A549 (cell line): Measurements from ENCODE around the gene HIVEP3. TPM values are rescaled to one million over a fixed set of nuclear protein-coding genes. Genes with fewer than 3 reads are reported as not detected.

Experiments
- ATAC-seq, 2 experiments: fragments of 200-7000 bp in 1 of 2; fragments of >200 bp in 1 of 2; cut with Nextera tagmentation in 1 of 2; cut with Tn5 transposase in 1 of 2; 3 replicates each; pipeline versions ENCODE4 v1.8.0 to v1.9.1; 2018 to 2020; ENCODE audit warnings: mild to moderate bottlenecking in 1 of 2, moderate library complexity in 1 of 2
- CTCF ChIA-PET: fragments of 300-600 bp; sonication (Branson Sonifier 250); formaldehyde crosslinking; extraction: SDS; loops from one replicate; lab custom pipeline; 2021; ENCODE audit warnings: antibody characterized with exemption, inconsistent platforms; lab: Yijun Ruan, JAX
- POLR2A ChIA-PET: fragments of 350-600 bp; formaldehyde crosslinking; extraction: SDS; loops from one replicate; lab custom pipeline; 2021; ENCODE audit warnings: antibody characterized with exemption, inconsistent platforms; lab: Yijun Ruan, JAX
- DNase-seq, 2 experiments: peaks; one replicate each; pipeline versions ENCODE4 v3.0.0 to v3.0.0-alpha.2; 2011 to 2016; ENCODE audit warnings: low read depth in 1 of 2, low spot score in 1 of 2
- FAIRE-seq: peaks from 2 replicates; lab custom pipeline; 2011; peaks lifted over from hg19 to GRCh38; lab: Jason Lieb, UNC
- H3K27ac ChIP-seq, 2 experiments: fragments of >200 bp; sonication (Bioruptor Twin); formaldehyde crosslinking; 3 replicates each; pipeline ENCODE4 v1.5.1; 2016 to 2017
- H3K4me1 ChIP-seq: fragments of >200 bp; sonication (Bioruptor Twin); formaldehyde crosslinking; 3 replicates; pipeline ENCODE4 v1.6.1; 2016
- H3K4me2 ChIP-seq: fragments of >200 bp; sonication (Bioruptor Twin); formaldehyde crosslinking; 3 replicates; pipeline ENCODE4 v1.6.1; 2016
- H3K4me3 ChIP-seq: fragments of >200 bp; sonication (Bioruptor Twin); formaldehyde crosslinking; 3 replicates; pipeline ENCODE4 v1.5.1; 2016
- H3K9me3 ChIP-seq: fragments of >200 bp; sonication (Bioruptor Twin); formaldehyde crosslinking; 3 replicates; pipeline ENCODE4 v1.6.1; 2016
- BCL3 ChIP-seq: fragments of >200 bp; sonication (Bioruptor Twin); formaldehyde crosslinking; IDR thresholded peaks from 3 replicates; pipeline ENCODE4 v1.6.1; 2016
- BHLHE40 ChIP-seq: IDR thresholded peaks from 2 replicates; pipeline ENCODE4 v1.6.1; 2012; ENCODE audit warnings: low read depth, low read length, inconsistent platforms
- CHD2 ChIP-seq: fragments of 150-350 bp; IDR thresholded peaks from 2 replicates; pipeline ENCODE4 v1.6.1; 2014; ENCODE audit warnings: low read length; ENCODE audit not compliant: partially characterized antibody
- CHD4 ChIP-seq: fragments of 200-600 bp; sonication (generic); IDR thresholded peaks from 2 replicates; pipeline ENCODE4 v1.6.1; 2016; ENCODE audit warnings: antibody characterized with exemption, mild to moderate bottlenecking, borderline replicate concordance
- E2F6 ChIP-seq: IDR thresholded peaks from 2 replicates; pipeline ENCODE4 v1.6.1; 2012; ENCODE audit warnings: low read depth, borderline replicate concordance
- EHF ChIP-seq: fragments of 250-450 bp; sonication (Bioruptor Pico); IDR thresholded peaks from 2 replicates; pipeline ENCODE4 v1.5.0; 2020; ENCODE audit warnings: mild to moderate bottlenecking
- FOSB ChIP-seq: fragments of 250-450 bp; sonication (Bioruptor Pico); IDR thresholded peaks from 2 replicates; pipeline ENCODE4 v1.5.0; 2020; ENCODE audit warnings: mild to moderate bottlenecking, moderate library complexity
- FOSL2 ChIP-seq, 2 experiments: fragments of 450-650 bp in 1 of 2; fragments of >200 bp in 1 of 2; sonication (Bioruptor Twin) in 1 of 2; formaldehyde crosslinking; IDR thresholded peaks; 2 replicates each; pipeline versions ENCODE4 v1.5.0 to v1.6.1; 2016 to 2020; ENCODE audit warnings: mild to moderate bottlenecking in 1 of 2, moderate library complexity in 1 of 2
- FOXS1 ChIP-seq: fragments of 250-450 bp; sonication (Bioruptor Pico); IDR thresholded peaks from 2 replicates; pipeline ENCODE4 v1.5.0; 2020; ENCODE audit warnings: mild to moderate bottlenecking, moderate library complexity
- HES2 ChIP-seq: fragments of >200 bp; sonication (Bioruptor Twin); formaldehyde crosslinking; IDR thresholded peaks from 2 replicates; pipeline ENCODE4 v1.6.1; 2016
- HOXA7 ChIP-seq: fragments of 250-450 bp; sonication (Bioruptor Pico); IDR thresholded peaks from 2 replicates; pipeline ENCODE4 v1.5.0; 2020; ENCODE audit warnings: mild to moderate bottlenecking, moderate library complexity
- KDM1A ChIP-seq: fragments of 200-600 bp; sonication (generic); IDR thresholded peaks from 2 replicates; pipeline ENCODE4 v1.6.1; 2016; ENCODE audit warnings: low read depth, mild to moderate bottlenecking
- MAFK ChIP-seq: fragments of 450-650 bp; IDR thresholded peaks from 2 replicates; pipeline ENCODE4 v1.6.1; 2014; ENCODE audit not compliant: partially characterized antibody
- MAX ChIP-seq: IDR thresholded peaks from 2 replicates; pipeline ENCODE4 v1.6.1; 2012
- NPAS2 ChIP-seq: fragments of 250-450 bp; sonication (Bioruptor Pico); IDR thresholded peaks from 2 replicates; pipeline ENCODE4 v1.8.0; 2022; ENCODE audit warnings: mild to moderate bottlenecking, moderate library complexity, borderline replicate concordance
- NR3C1 ChIP-seq: fragments of >200 bp; sonication (Bioruptor Twin); formaldehyde crosslinking; IDR thresholded peaks from 3 replicates; pipeline ENCODE4 v1.6.1; 2017
- RFX5 ChIP-seq: fragments of 450-650 bp; IDR thresholded peaks from 2 replicates; pipeline ENCODE4 v1.7.1; 2014; ENCODE audit warnings: antibody characterized with exemption, mild to moderate bottlenecking, moderate library complexity
- SMC3 ChIP-seq: fragments of >200 bp; sonication (Bioruptor Twin); formaldehyde crosslinking; IDR thresholded peaks from 3 replicates; pipeline ENCODE4 v1.6.1; 2018; ENCODE audit warnings: inconsistent platforms
- ZNF302 ChIP-seq: fragments of 250-450 bp; sonication (Bioruptor Pico); IDR thresholded peaks from 2 replicates; pipeline ENCODE4 v1.9.0; 2021; ENCODE audit warnings: inconsistent platforms, mild to moderate bottlenecking, moderate library complexity
- ZSCAN20 ChIP-seq: fragments of 250-450 bp; sonication (Bioruptor Pico); IDR thresholded peaks from 2 replicates; pipeline ENCODE4 v1.8.0; 2022; ENCODE audit warnings: mild to moderate bottlenecking, moderate library complexity
- WGBS: methylation state at CpG from one replicate; pipeline ENCODE4 v1.1.6; 2017; ENCODE audit errors: missing lambda C conversion rate; 5-methylcytosine and 5-hydroxymethylcytosine counted together
- polyA plus RNA-seq, 4 experiments: library from polyadenylated mRNA; depleted of rRNA in 3 of 4; stranded (reverse); fragments of >200 nt; fragmentation: RNase III in 1 of 4; extraction: RNeasy Plus Mini Kit Qiagen cat#74134 plus additional on column Dnase treatment in 1 of 4; gene quantifications; 2 replicates in 3 of 4; 3 replicates in 1 of 4; pipeline ENCODE4 v1.2.3, GENCODE V29; 2011 to 2017

Gene HIVEP3
- polyA plus RNA-seq, 2 of the 4 experiments (the other 2 are of a cell fraction), result 1.5 to 2.0 TPM

GRCh38 chr1:41733021-41733420 lies 185.7 kb downstream of the HIVEP3 start:
- ATAC-seq, result no peak
- no peaks in the 10 kb centered on the region for H3K4me1 ChIP-seq
- H3K4me2 ChIP-seq, result no peak overlapping the region
- H3K9me3 ChIP-seq, result no peaks in the 10 kb centered on the region
- TF ChIP-seq CHD4, result no peak
- no peak for TF ChIP-seq NR3C1
- TF ChIP-seq E2F6, result no peak
- TF ChIP-seq HES2, result no peak
- no peak for TF ChIP-seq SMC3
- TF ChIP-seq NPAS2 (CRISPR knock-in tag), result no peak
- no peak for TF ChIP-seq FOSB (CRISPR knock-in tag)
- no peak overlapping the region for H3K4me3 ChIP-seq
- ChIA-PET POLR2A (no interaction called here), CTCF (no interaction called here)
- WGBS, result 80% methylated on average over 2 of the region's 2 CpGs
- no peak for DNase-seq
- no peak for FAIRE-seq
- no peak overlapping the region for H3K27ac ChIP-seq

- no peak overlapping the region for H3K4me3 ChIP-seq
- no peaks in the 10 kb centered on the region for H3K9me3 ChIP-seq
- H3K4me1 ChIP-seq, result no peaks in the 10 kb centered on the region
- FAIRE-seq (no peak), ATAC-seq (no peak), DNase-seq (no peak)
- no peak overlapping the region for H3K4me2 ChIP-seq
- H3K27ac ChIP-seq, result no peak overlapping the region
- ChIA-PET POLR2A (no interaction called here), CTCF (interaction anchor here (1.1 kb wide), 1 partner anchor 215 kb away, joined by 3 read pairs; no protein-coding TSS in a partner anchor)
- 66% methylated on average over 2 of the region's 2 CpGs for WGBS
- TF ChIP-seq EHF (CRISPR knock-in tag), result no peak
- no peak for TF ChIP-seq FOSL2 (IDR thresholded peaks at IDR 0.05)
- TF ChIP-seq FOSL2 (CRISPR knock-in tag; IDR thresholded peaks at IDR 0.05), result no peak
- no peak for TF ChIP-seq E2F6
- TF ChIP-seq KDM1A, result no peak
- no peak for TF ChIP-seq CHD2
- no peak for TF ChIP-seq FOXS1
- TF ChIP-seq MAFK, result no peak
- TF ChIP-seq RFX5, result no peak
- no peak for TF ChIP-seq MAX
- no peak for TF ChIP-seq BHLHE40
- no peak for TF ChIP-seq HOXA7 (CRISPR knock-in tag)
- TF ChIP-seq BCL3, result no peak
- TF ChIP-seq ZSCAN20 (CRISPR knock-in tag), result no peak
Measured at GRCh38 chr1:41731516-41732030, 187.1 kb downstream of the HIVEP3 start.

- FAIRE-seq (no peak), DNase-seq (no peak), ATAC-seq (no peak)
- no peak overlapping the region for H3K27ac ChIP-seq
- TF ChIP-seq ZNF302 (CRISPR knock-in tag) (no peak), BCL3 (no peak), MAFK (no peak), RFX5 (no peak)
- 83% methylated on average over 3 of the region's 4 CpGs for WGBS
- no peak overlapping the region for H3K4me2 ChIP-seq
- no peaks in the 10 kb centered on the region for H3K9me3 ChIP-seq
- ChIA-PET CTCF (interaction anchor here (1.1 kb wide), 1 partner anchor 215 kb away, joined by 3 read pairs; no protein-coding TSS in a partner anchor), POLR2A (no interaction called here)
- no peaks in the 10 kb centered on the region for H3K4me1 ChIP-seq
- no peak overlapping the region for H3K4me3 ChIP-seq
Measured at GRCh38 chr1:41730806-41731205, 187.9 kb downstream of the HIVEP3 start.
